ENCODE results near the gene SNAPC4.

The SNAPC4 gene

GRCh38 chr9:136392538-136393449 lies 7.2 kb downstream of the SNAPC4 start:
- no peak for DNase-seq

GRCh38 chr9:136391737-136392537 lies 8.0 kb downstream of the SNAPC4 start:
- no peak for DNase-seq

GRCh38 chr9:136389396-136389795 lies 10.6 kb downstream of the SNAPC4 start:
- DNase-seq = peak in 11 of 56 donors; percentile 11 to 64 (median 37)

- DNase-seq = no peak
These were observed 12.8 kb downstream of the SNAPC4 start for GRCh38 chr9:136387217-136387616.

- DNase-seq = no peak
These were observed 14.0 kb downstream of the SNAPC4 start for GRCh38 chr9:136386018-136386417.

DNA sequence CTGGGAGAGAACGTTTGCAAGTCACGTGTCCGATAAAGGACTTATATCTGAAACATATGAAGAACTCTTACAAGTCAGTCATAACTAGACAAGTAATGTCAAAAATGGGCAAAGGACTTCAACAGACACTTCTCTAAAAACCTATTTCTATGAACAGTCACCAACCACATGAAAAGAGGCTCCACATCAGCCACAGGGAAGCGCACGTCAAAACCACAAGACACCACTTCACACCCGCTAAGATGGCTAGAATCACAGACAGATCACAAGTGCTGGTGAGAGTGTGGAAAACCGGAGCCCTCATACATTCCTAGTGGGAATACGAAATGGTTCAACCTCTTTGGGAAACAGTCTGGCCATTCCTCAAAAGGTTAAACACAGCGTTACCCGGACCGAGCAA lies 15.0 kb downstream of the SNAPC4 start:
- no peak for DNase-seq

DNA sequence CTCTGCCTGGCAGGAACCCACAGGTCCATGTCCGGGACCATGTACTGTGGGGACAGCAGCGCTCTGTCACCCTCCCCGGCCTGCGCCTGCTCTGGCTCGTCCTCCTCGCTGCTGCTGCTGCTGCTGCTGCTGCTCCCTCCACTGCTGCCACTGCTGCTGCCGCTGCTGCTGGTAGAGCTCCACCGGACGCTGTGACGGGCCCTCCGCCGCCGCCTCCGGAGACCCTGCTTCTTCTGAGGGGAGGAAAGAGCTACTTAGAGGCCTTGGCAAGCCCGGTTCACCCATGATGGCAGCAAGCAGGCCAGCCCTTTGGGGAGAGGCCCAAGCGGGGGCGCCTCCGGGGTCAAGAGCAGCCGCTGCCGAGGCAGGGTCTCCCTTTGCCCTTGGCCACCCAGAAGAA lies 16.5 kb downstream of the SNAPC4 start:
- no peak for DNase-seq

DNA sequence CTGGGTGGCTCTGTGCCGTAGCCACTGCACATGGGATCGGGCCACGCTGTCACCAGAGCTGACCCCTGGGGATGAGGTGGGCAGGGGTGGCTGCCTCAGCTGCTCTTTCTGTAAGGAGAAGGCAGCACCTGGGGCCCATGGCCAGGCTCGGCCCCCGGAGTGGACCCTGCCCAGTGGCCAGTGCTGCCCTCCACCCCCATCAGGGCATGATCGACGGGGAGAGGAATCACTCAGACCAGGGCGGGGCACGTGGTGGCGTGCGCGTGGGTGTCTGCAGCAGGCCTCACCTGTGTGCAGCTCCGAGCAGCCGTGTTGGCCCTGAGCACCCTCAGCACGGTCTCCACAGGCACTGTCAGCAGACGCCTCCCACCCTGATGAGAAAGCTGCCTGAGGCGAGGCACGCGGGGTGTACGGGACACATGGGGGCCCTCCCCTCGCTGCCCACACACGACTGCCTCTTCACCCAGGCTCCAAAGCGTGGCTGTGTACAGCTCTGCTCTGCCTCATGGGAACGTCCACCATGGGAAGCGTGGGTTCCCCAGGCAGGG lies 17.9 kb downstream of the SNAPC4 start:
- DNase-seq = peak in 1 of 56 donors; percentile 13

DNA sequence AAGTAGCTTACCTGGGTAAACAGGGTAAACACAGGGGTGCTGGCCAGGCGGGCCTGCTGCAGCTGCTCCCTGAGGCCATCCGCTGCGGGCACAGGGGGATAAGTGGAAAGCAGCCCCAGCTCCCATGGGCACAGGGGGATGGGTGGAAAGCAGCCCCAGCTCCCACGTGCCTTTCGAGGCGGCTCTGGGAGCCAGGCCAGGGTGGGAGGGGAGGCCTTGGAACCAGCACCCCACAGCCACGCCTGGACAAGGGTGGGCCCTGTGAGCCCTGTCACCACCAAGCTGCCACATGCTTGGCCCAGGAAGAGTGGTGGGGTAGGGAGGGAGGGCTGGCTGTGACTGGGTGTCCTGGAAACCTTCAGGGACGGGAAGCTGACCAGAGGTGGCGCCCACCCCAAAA lies 18.7 kb downstream of the SNAPC4 start:
- peak in 12 of 56 donors; percentile 11 to 67 (median 32) for DNase-seq

DNA sequence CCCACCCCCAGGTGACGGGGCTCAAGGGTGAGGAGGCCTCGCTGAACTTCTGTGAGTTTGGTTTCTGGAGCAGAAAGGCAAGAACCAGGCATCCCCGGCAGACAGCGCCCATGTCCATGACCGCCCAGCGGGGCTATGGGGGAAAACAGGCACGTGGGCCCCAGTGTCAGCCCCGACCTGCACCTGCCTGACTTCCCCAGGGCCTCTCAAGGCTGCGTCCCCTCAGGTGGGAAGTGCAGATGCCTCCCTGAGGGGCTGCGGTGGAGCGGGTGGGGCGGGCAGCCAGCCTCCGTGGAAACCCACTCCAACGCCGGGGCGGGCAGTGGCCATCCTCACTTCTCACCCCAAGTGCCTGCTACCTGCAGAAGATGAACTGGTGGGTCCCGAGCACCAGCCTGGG lies 19.6 kb downstream of the SNAPC4 start:
- DNase-seq = no peak

- no peak for DNase-seq
These were observed 20.1 kb downstream of the SNAPC4 start for GRCh38 chr9:136379891-136380290.

- no peak for DNase-seq
These were observed 20.6 kb downstream of the SNAPC4 start for GRCh38 chr9:136379401-136379800.

GRCh38 chr9:136379003-136379287 lies 21.0 kb downstream of the SNAPC4 start:
- DNase-seq = no peak

GRCh38 chr9:136378170-136379002 lies 21.6 kb downstream of the SNAPC4 start:
- DNase-seq = no peak

GRCh38 chr9:136377341-136378169 lies 22.4 kb downstream of the SNAPC4 start:
- peak in 3 of 56 donors; percentile 14 to 28 (median 16) for DNase-seq

DNA sequence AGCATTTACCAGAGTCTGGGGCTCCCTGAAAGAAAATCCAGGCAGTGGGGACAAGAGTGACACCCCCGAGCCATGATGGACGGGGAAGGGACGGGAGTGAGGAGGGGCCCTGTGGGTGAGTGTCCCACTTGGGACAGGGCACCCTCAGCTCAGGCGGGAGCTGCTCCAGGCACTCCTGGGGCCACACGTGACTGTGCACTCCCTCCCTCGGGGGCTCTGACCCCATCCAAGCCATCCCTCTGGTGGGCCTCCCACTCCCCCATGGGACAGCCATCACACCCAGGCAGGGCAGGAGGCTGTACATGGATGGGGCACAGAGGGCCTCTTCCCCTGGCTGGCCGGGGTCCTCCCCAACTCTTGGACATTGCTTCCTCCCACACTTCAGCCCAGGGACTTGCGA lies 23.5 kb downstream of the SNAPC4 start:
- DNase-seq = no peak

DNA sequence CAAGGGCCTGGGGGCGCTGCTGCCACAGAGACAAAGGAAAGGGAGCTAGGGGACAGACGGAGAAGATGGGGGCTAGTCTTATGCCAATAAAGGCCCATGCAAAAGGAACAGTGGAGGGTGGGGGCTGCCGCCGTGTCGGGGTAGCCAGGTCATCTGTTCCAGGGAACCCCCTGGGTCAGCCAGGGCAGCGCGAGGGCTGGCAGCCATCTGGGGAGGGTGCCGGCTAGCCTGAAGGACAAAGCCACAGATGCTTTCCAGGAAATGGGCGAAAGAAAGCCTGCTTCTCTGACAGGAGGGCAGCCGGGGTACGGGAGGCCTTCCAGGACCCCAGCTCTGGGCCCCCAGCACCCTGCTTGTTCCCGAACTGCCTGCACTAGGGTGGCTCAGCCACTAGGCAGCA lies 24.9 kb downstream of the SNAPC4 start:
- no peak for DNase-seq

GRCh38 chr9:136374183-136374575 lies 25.8 kb downstream of the SNAPC4 start:
- no peak for DNase-seq

- peak in 24 of 56 donors; percentile 8 to 61 (median 27) for DNase-seq
These were observed 26.4 kb downstream of the SNAPC4 start, which contains the start of gene CARD9 for GRCh38 chr9:136373300-136374182. TSS of gene CARD9 (minus strand) at chr9:136373669. CDS start at chr9:136372078, 1,591 bp downstream.
